ENCODE measurements around the gene AKR1D1.
"Not testable (repeated sequence)": the region's sequence is repeated elsewhere in the genome, so short reads cannot be mapped to it uniquely, and the experiment has no call there.

Gene AKR1D1

GRCh38 chr7:138076196-138076595 is at the start of gene AKR1D1:
TSS of gene AKR1D1 (plus strand) at chr7:138076459. CDS start at chr7:138076519, 60 bp downstream.
- no peak for DNase-seq (ENCODE audit: extremely low read depth in 1 of 2, low read depth in 1 of 2)

GRCh38 chr7:138027100-138027499 is 49.2 kb upstream of the AKR1D1 start:
- DNase-seq (ENCODE audit: extremely low read depth in 1 of 2, low read depth in 1 of 2), result no peak

- DNase-seq (ENCODE audit: extremely low read depth in 1 of 2, low read depth in 1 of 2), result no peak
Observed at GRCh38 chr7:138029126-138029525, 47.1 kb upstream of the AKR1D1 start.

GRCh38 chr7:138029941-138030340 is 46.3 kb upstream of the AKR1D1 start:
- no peak for DNase-seq (ENCODE audit: extremely low read depth in 1 of 2, low read depth in 1 of 2)

- no peak for DNase-seq (ENCODE audit: extremely low read depth in 1 of 2, low read depth in 1 of 2)
Observed at GRCh38 chr7:138030679-138031351, 45.4 kb upstream of the AKR1D1 start.

- no peak for DNase-seq (ENCODE audit: extremely low read depth in 1 of 2, low read depth in 1 of 2)
Observed at GRCh38 chr7:138032186-138032585, 44.1 kb upstream of the AKR1D1 start.

- no peak for DNase-seq (ENCODE audit: extremely low read depth in 1 of 2, low read depth in 1 of 2)
Observed at GRCh38 chr7:138032770-138033169, 43.5 kb upstream of the AKR1D1 start.

GRCh38 chr7:138033241-138033640 is 43.0 kb upstream of the AKR1D1 start:
- DNase-seq (ENCODE audit: extremely low read depth in 1 of 2, low read depth in 1 of 2), result no peak

GRCh38 chr7:138036135-138036534 is 40.1 kb upstream of the AKR1D1 start:
- DNase-seq (ENCODE audit: extremely low read depth in 1 of 2, low read depth in 1 of 2), result no peak

GRCh38 chr7:138040063-138040462 is 36.2 kb upstream of the AKR1D1 start:
- not testable (repeated sequence) for DNase-seq (ENCODE audit: extremely low read depth in 1 of 2, low read depth in 1 of 2)

GRCh38 chr7:138044897-138045296 is 31.4 kb upstream of the AKR1D1 start:
- DNase-seq (ENCODE audit: extremely low read depth in 1 of 2, low read depth in 1 of 2), result no peak

- no peak for DNase-seq (ENCODE audit: extremely low read depth in 1 of 2, low read depth in 1 of 2)
Observed at GRCh38 chr7:138047907-138048306, 28.4 kb upstream of the AKR1D1 start.

GRCh38 chr7:138049505-138050116 is 26.6 kb upstream of the AKR1D1 start:
- DNase-seq (ENCODE audit: extremely low read depth in 1 of 2, low read depth in 1 of 2), result no peak

- not testable (repeated sequence) for DNase-seq (ENCODE audit: extremely low read depth in 1 of 2, low read depth in 1 of 2)
Observed at GRCh38 chr7:138051712-138052247, 24.5 kb upstream of the AKR1D1 start.

- no peak for DNase-seq (ENCODE audit: extremely low read depth in 1 of 2, low read depth in 1 of 2)
Observed at GRCh38 chr7:138052696-138053095, 23.6 kb upstream of the AKR1D1 start.

GRCh38 chr7:138055698-138056097 is 20.6 kb upstream of the AKR1D1 start:
- not testable (repeated sequence) for DNase-seq (ENCODE audit: extremely low read depth in 1 of 2, low read depth in 1 of 2)

GRCh38 chr7:138063400-138063799 is 12.9 kb upstream of the AKR1D1 start:
- DNase-seq (ENCODE audit: extremely low read depth in 1 of 2, low read depth in 1 of 2), result no peak

GRCh38 chr7:138064856-138065357 is 11.4 kb upstream of the AKR1D1 start:
- DNase-seq (ENCODE audit: extremely low read depth in 1 of 2, low read depth in 1 of 2), result no peak

GRCh38 chr7:138065827-138066226 is 10.4 kb upstream of the AKR1D1 start:
- DNase-seq (ENCODE audit: extremely low read depth in 1 of 2, low read depth in 1 of 2), result no peak

- no peak for DNase-seq (ENCODE audit: extremely low read depth in 1 of 2, low read depth in 1 of 2)
Observed at GRCh38 chr7:138066954-138067394, 9.3 kb upstream of the AKR1D1 start.

GRCh38 chr7:138067774-138068173 is 8.5 kb upstream of the AKR1D1 start:
- DNase-seq (ENCODE audit: extremely low read depth in 1 of 2, low read depth in 1 of 2), result no peak

GRCh38 chr7:138070908-138071307 is 5.4 kb upstream of the AKR1D1 start:
- no peak for DNase-seq (ENCODE audit: extremely low read depth in 1 of 2, low read depth in 1 of 2)
